CD14-positive monocyte (primary cell): ENCODE results near the gene MYH7. TPM values are rescaled to one million over a fixed set of nuclear protein-coding genes. Genes with fewer than 3 reads are reported as not detected.

ENCODE experiments used
- DNase-seq, 3 donors: peaks; one replicate each; pipeline ENCODE4 v3.0.0-alpha.2; 2011 to 2022
- H2AFZ ChIP-seq: 2 replicates; pipeline ENCODE4 v1.6.0; 2012; ENCODE audit warnings: mild to moderate bottlenecking, low read depth, low read length, inconsistent platforms; ENCODE audit not compliant: insufficient read depth, poor library complexity, severe bottlenecking
- H3K27ac ChIP-seq, 2 donors: 1 replicate in 1 of 2; 2 replicates in 1 of 2; pipeline ENCODE4 v1.5.1; 2012 to 2013; ENCODE audit warnings: low read length in 2 of 2, control low read depth in 1 of 2, inconsistent platforms in 1 of 2, low read depth in 1 of 2, mild to moderate bottlenecking in 1 of 2
- H3K27me3 ChIP-seq, 2 donors: one replicate each; pipeline versions ENCODE4 v1.6.0 to v1.6.1; 2011 to 2013; ENCODE audit warnings: low read length in 2 of 2; ENCODE audit not compliant: control insufficient read depth in 2 of 2, insufficient read depth in 2 of 2
- H3K36me3 ChIP-seq, 2 donors: replicated peaks in 1 of 2; 1 replicate in 1 of 2; 2 replicates in 1 of 2; pipeline versions ENCODE4 v1.5.1 to v1.6.1; 2012 to 2013; ENCODE audit warnings: low read length in 2 of 2, control low read depth in 1 of 2, inconsistent platforms in 1 of 2, mild to moderate bottlenecking in 1 of 2; ENCODE audit not compliant: insufficient read depth in 2 of 2, control insufficient read depth in 1 of 2
- H3K4me1 ChIP-seq, 2 donors: 1 replicate in 1 of 2; 2 replicates in 1 of 2; pipeline versions ENCODE4 v1.5.1 to v1.6.1; 2012 to 2013; ENCODE audit warnings: low read length in 2 of 2, control low read depth in 1 of 2, inconsistent platforms in 1 of 2, mild to moderate bottlenecking in 1 of 2, moderate library complexity in 1 of 2; ENCODE audit not compliant: insufficient read depth in 2 of 2, control insufficient read depth in 1 of 2
- H3K4me2 ChIP-seq: replicated peaks from 2 replicates; pipeline ENCODE3; 2012; ENCODE audit warnings: low read length, moderate library complexity, mild to moderate bottlenecking; ENCODE audit not compliant: poor library complexity, severe bottlenecking; ENCODE audit errors: extremely low read depth
- H3K4me3 ChIP-seq, 3 experiments: fragments of 200-600 bp in 1 of 3; sonication (generic) in 1 of 3; replicated peaks in 1 of 3; 1 replicate in 2 of 3; 2 replicates in 1 of 3; pipeline ENCODE4 v1.5.1; 2011 to 2013; ENCODE audit warnings: low read length in 3 of 3, mild to moderate bottlenecking in 3 of 3, control low read depth in 2 of 3, low read depth in 2 of 3, inconsistent platforms in 1 of 3, moderate library complexity in 1 of 3
- H3K79me2 ChIP-seq: 2 replicates; pipeline ENCODE4 v1.6.0; 2012; ENCODE audit warnings: mild to moderate bottlenecking, control low read depth, inconsistent platforms, low read length, moderate library complexity; ENCODE audit not compliant: insufficient read depth
- H3K9ac ChIP-seq: 2 replicates; pipeline ENCODE4 v1.6.0; 2017; ENCODE audit warnings: low read length, mild to moderate bottlenecking; ENCODE audit not compliant: insufficient read depth, poor library complexity, severe bottlenecking
- H3K9me3 ChIP-seq, 2 donors: replicated peaks in 1 of 2; 1 replicate in 1 of 2; 2 replicates in 1 of 2; pipeline versions ENCODE4 v1.5.1 to v1.6.1; 2012 to 2013; ENCODE audit warnings: low read length in 2 of 2, control low read depth in 1 of 2; ENCODE audit not compliant: control insufficient read depth in 1 of 2, insufficient read depth in 1 of 2
- H4K20me1 ChIP-seq: 2 replicates; pipeline ENCODE4 v1.6.0; 2012; ENCODE audit warnings: mild to moderate bottlenecking, low read length, control low read depth, moderate library complexity; ENCODE audit not compliant: insufficient read depth
- H3K27ac Mint-ChIP-seq, 7 donors: one replicate each; pipeline ENCODE4 v1.8.0; 2020; ENCODE audit warnings: mild to moderate bottlenecking in 7 of 7, mixed read lengths in 7 of 7, moderate library complexity in 6 of 7, inconsistent platforms in 2 of 7
- H3K27me3 Mint-ChIP-seq, 3 donors: one replicate each; pipeline ENCODE4 v1.8.0; 2021 to 2022; ENCODE audit warnings: low read depth in 3 of 3, mild to moderate bottlenecking in 3 of 3, mixed read lengths in 3 of 3, moderate library complexity in 3 of 3, inconsistent platforms in 1 of 3
- H3K36me3 Mint-ChIP-seq, 2 donors: one replicate each; pipeline ENCODE4 v1.8.0; 2020; ENCODE audit warnings: mixed read lengths in 2 of 2, inconsistent platforms in 1 of 2, mild to moderate bottlenecking in 1 of 2
- H3K4me1 Mint-ChIP-seq: one replicate; pipeline ENCODE4 v1.8.0; 2020; ENCODE audit warnings: mild to moderate bottlenecking, mixed read lengths
- H3K4me3 Mint-ChIP-seq, 2 donors: one replicate each; pipeline ENCODE4 v1.8.0; 2020; ENCODE audit warnings: mild to moderate bottlenecking in 2 of 2, mixed read lengths in 2 of 2, moderate library complexity in 1 of 2
- H3K9me3 Mint-ChIP-seq, 7 donors: one replicate each; pipeline ENCODE4 v1.8.0; 2020 to 2022; ENCODE audit warnings: mixed read lengths in 7 of 7, mild to moderate bottlenecking in 6 of 7, moderate library complexity in 6 of 7, inconsistent platforms in 2 of 7
- CTCF ChIP-seq: fragments of 200-600 bp; IDR thresholded peaks from one replicate; pipeline ENCODE4 v1.8.0; 2022; ENCODE audit warnings: antibody characterized with exemption, mild to moderate bottlenecking
- WGBS: methylation state at CpG from one replicate; pipeline ENCODE4 v1.1.5; 2013; ENCODE audit warnings: missing lambda C conversion rate; ENCODE audit not compliant: insufficient coverage; 5-methylcytosine and 5-hydroxymethylcytosine counted together
- intact Hi-C, 2 donors: fragments of 100-400 bp; cut with micrococcal nuclease; formaldehyde crosslinking; loops; one replicate each; pipeline versions ENCODE4 v1.15.0 to v1.15.1; 2023
- polyA plus RNA-seq, 3 donors: library from polyadenylated mRNA; depleted of rRNA in 1 of 3; unstranded in 2 of 3; stranded (reverse) in 1 of 3; fragments of 300-500 nt in 2 of 3; fragments of >200 nt in 1 of 3; fragmentation: Illumina TruSeq in 2 of 3; gene quantifications; 1 replicate in 2 of 3; 2 replicates in 1 of 3; pipeline ENCODE4 v1.2.3, GENCODE V29; 2012 to 2021

The MYH7 gene
- polyA plus RNA-seq, 3 donors: not detected

GRCh38 chr14:23382731-23383440 lies 52.6 kb downstream of the MYH7 start:
- WGBS: 17% methylated on average over 3 of the region's 10 CpGs
- H4K20me1 ChIP-seq: no peaks in the 10 kb centered on the region
- H3K36me3 ChIP-seq: no peaks in the 10 kb centered on the region
- H3K4me1 Mint-ChIP-seq: no peaks in the 10 kb centered on the region
- H3K9me3 ChIP-seq: no peaks in the 10 kb centered on the region
- peak overlapping the region in 1 of 7 donors; percentile 44 for H3K27ac Mint-ChIP-seq
- H3K27ac ChIP-seq: no peak overlapping the region
- peaks cover 3 to 12% (median 11%) of the 10 kb centered on the region in 3 donors for H3K27me3 Mint-ChIP-seq
- no peaks in the 10 kb centered on the region for H3K27me3 ChIP-seq
- H3K4me3 Mint-ChIP-seq: peak overlapping the region in 1 of 2 donors; percentile 19
- no peak for DNase-seq
- no peak for TF ChIP-seq CTCF
- no peaks in the 10 kb centered on the region for H3K36me3 Mint-ChIP-seq
- H3K4me2 ChIP-seq: no peak overlapping the region
- no peak overlapping the region for H3K9ac ChIP-seq
- intact Hi-C loops: no loop called here
- no peaks in the 10 kb centered on the region for H3K4me1 ChIP-seq
- no peak overlapping the region for H3K4me3 ChIP-seq
- no peaks in the 10 kb centered on the region for H3K79me2 ChIP-seq
- H2AFZ ChIP-seq: no peak overlapping the region
- H3K9me3 Mint-ChIP-seq: peaks cover 0 to 1% (median 0%) of the 10 kb centered on the region in 7 donors

- Histone ChIP-seq H3K4me2 (no peak overlapping the region), H3K27me3 (no peaks in the 10 kb centered on the region), H3K27ac (no peak overlapping the region), H3K4me3 (no peak overlapping the region), H3K79me2 (no peaks in the 10 kb centered on the region), H3K36me3 (no peaks in the 10 kb centered on the region), H2AFZ (no peak overlapping the region), H3K9me3 (no peaks in the 10 kb centered on the region), H3K4me1 (no peaks in the 10 kb centered on the region), H3K9ac (no peak overlapping the region), H4K20me1 (no peaks in the 10 kb centered on the region)
- H3K36me3 Mint-ChIP-seq: no peaks in the 10 kb centered on the region
- H3K4me3 Mint-ChIP-seq: peak overlapping the region in 1 of 2 donors; percentile 19
- peaks cover 0 to 1% (median 0%) of the 10 kb centered on the region in 7 donors for H3K9me3 Mint-ChIP-seq
- no peak for TF ChIP-seq CTCF
- 96% methylated on average over 4 of the region's 6 CpGs for WGBS
- peak overlapping the region in 1 of 7 donors; percentile 44 for H3K27ac Mint-ChIP-seq
- intact Hi-C loops: no loop called here
- H3K27me3 Mint-ChIP-seq: peaks cover 3 to 13% (median 10%) of the 10 kb centered on the region in 3 donors
- no peaks in the 10 kb centered on the region for H3K4me1 Mint-ChIP-seq
- DNase-seq: no peak
These were observed 53.2 kb downstream of the MYH7 start for GRCh38 chr14:23382276-23382675.
